Endothelial cell of umbilical vein (primary cell): Measurements from ENCODE around the gene PRPF18. TPM values are rescaled to one million over a fixed set of nuclear protein-coding genes. Genes with fewer than 3 reads are reported as not detected.

Source experiments
- BruUV-seq: library from RNA; stranded (reverse); fragments of 400-500 nt; replicated peaks from 2 replicates; lab custom pipeline; 2021; lab: Mats Ljungman, UMichigan
- CTCF ChIA-PET: fragments of 300-600, 350-600 bp; sonication (Branson Sonifier 250); formaldehyde crosslinking; loops from one replicate; lab custom pipeline; 2021; ENCODE audit warnings: antibody characterized with exemption, inconsistent platforms; lab: Charles Lee
- POLR2A ChIA-PET: fragments of 300-600, 350-600 bp; sonication (Branson Sonifier 250); formaldehyde crosslinking; loops from one replicate; lab custom pipeline; 2021; ENCODE audit warnings: antibody characterized with exemption, inconsistent platforms; lab: Charles Lee
- DNase-seq: peaks from one replicate; pipeline ENCODE4 v3.0.0-alpha.2; 2011; ENCODE audit warnings: low read depth, low spot score
- FAIRE-seq: peaks from 2 replicates; lab custom pipeline; 2011; peaks lifted over from hg19 to GRCh38; lab: Jason Lieb, UNC
- H2AFZ ChIP-seq: 2 replicates; pipeline ENCODE4 v1.6.0; 2012; ENCODE audit warnings: low read depth, low read length, control low read depth, inconsistent platforms
- H3K27ac ChIP-seq: 2 replicates; pipeline ENCODE4 v1.5.1; 2011; ENCODE audit warnings: low read depth, mild to moderate bottlenecking, control low read depth, low read length, moderate library complexity; ENCODE audit not compliant: insufficient read depth
- H3K27me3 ChIP-seq, 2 experiments: 2 replicates each; pipeline versions ENCODE4 v1.6.0 to v1.6.1; 2011; ENCODE audit warnings: low read length in 2 of 2, mixed read lengths in 1 of 2; ENCODE audit not compliant: control insufficient read depth in 2 of 2, insufficient read depth in 2 of 2
- H3K36me3 ChIP-seq, 2 experiments: 2 replicates in 1 of 2; 3 replicates in 1 of 2; pipeline ENCODE4 v1.5.1; 2011; ENCODE audit warnings: low read length in 2 of 2, mild to moderate bottlenecking in 1 of 2, moderate library complexity in 1 of 2; ENCODE audit not compliant: control insufficient read depth in 2 of 2, insufficient read depth in 2 of 2; ENCODE audit errors: extremely low read depth in 1 of 2
- H3K4me1 ChIP-seq: 3 replicates; pipeline ENCODE4 v1.5.1; 2011; ENCODE audit warnings: mild to moderate bottlenecking, low read length; ENCODE audit not compliant: control insufficient read depth, insufficient read depth; ENCODE audit errors: extremely low read depth
- H3K4me2 ChIP-seq: 2 replicates; pipeline ENCODE4 v1.6.1; 2011; ENCODE audit warnings: low read length, control low read depth, mixed read lengths; ENCODE audit not compliant: insufficient read depth
- H3K4me3 ChIP-seq, 3 experiments: fragments of 200-600 bp in 1 of 3; sonication (generic), shearing (Covaris generic) in 1 of 3; replicated peaks in 1 of 3; 2 replicates each; pipeline ENCODE4 v1.5.1; 2011 to 2016; ENCODE audit warnings: control low read depth in 3 of 3, low read length in 3 of 3, mild to moderate bottlenecking in 2 of 3, inconsistent platforms in 1 of 3, low read depth in 1 of 3, moderate library complexity in 1 of 3; ENCODE audit not compliant: insufficient read depth in 1 of 3
- H3K79me2 ChIP-seq: 2 replicates; pipeline ENCODE4 v1.6.0; 2012; ENCODE audit warnings: low read length, inconsistent platforms; ENCODE audit not compliant: control insufficient read depth, insufficient read depth
- H3K9ac ChIP-seq: replicated peaks from 2 replicates; pipeline ENCODE3; 2011; ENCODE audit warnings: low read length, control low read depth; ENCODE audit not compliant: insufficient read depth; ENCODE audit errors: extremely low read depth
- H3K9me1 ChIP-seq: replicated peaks from 3 replicates; pipeline ENCODE4 v1.6.0; 2011; ENCODE audit warnings: mild to moderate bottlenecking, low read length; ENCODE audit not compliant: control insufficient read depth, insufficient read depth; ENCODE audit errors: extremely low read depth
- H3K9me3 ChIP-seq: replicated peaks from 2 replicates; pipeline ENCODE4 v1.5.1; 2012; ENCODE audit warnings: low read length, inconsistent platforms; ENCODE audit not compliant: control insufficient read depth, insufficient read depth
- H4K20me1 ChIP-seq: replicated peaks from 2 replicates; pipeline ENCODE3; 2011; ENCODE audit warnings: mild to moderate bottlenecking, low read length; ENCODE audit not compliant: control insufficient read depth, insufficient read depth; ENCODE audit errors: extremely low read depth
- CTCF ChIP-seq, 2 donors: IDR thresholded peaks; 1 replicate in 1 of 2; 2 replicates in 1 of 2; pipeline ENCODE4 v1.5.1; 2011; ENCODE audit warnings: low read length in 2 of 2, mild to moderate bottlenecking in 2 of 2, moderate library complexity in 2 of 2, control low read depth in 1 of 2, inconsistent platforms in 1 of 2, low read depth in 1 of 2; ENCODE audit not compliant: insufficient read depth in 1 of 2; ENCODE audit errors: extremely low read depth in 1 of 2
- EZH2 ChIP-seq: IDR thresholded peaks from 2 replicates; pipeline ENCODE4 v1.6.1; 2012; ENCODE audit warnings: borderline replicate concordance, low read depth, mild to moderate bottlenecking, moderate library complexity, low read length, inconsistent platforms; ENCODE audit not compliant: severe bottlenecking
- FOS ChIP-seq: IDR thresholded peaks from 2 replicates; pipeline ENCODE4 v1.6.1; 2011; ENCODE audit warnings: mild to moderate bottlenecking, low read length, moderate library complexity, borderline replicate concordance; ENCODE audit not compliant: insufficient read depth
- GATA2 ChIP-seq: IDR thresholded peaks from 2 replicates; pipeline ENCODE4 v1.7.0; 2011; ENCODE audit warnings: low read depth, mild to moderate bottlenecking, moderate library complexity, mixed read lengths, low read length; ENCODE audit not compliant: insufficient read length, insufficient read depth
- JUN ChIP-seq: IDR thresholded peaks from 2 replicates; pipeline ENCODE4 v1.6.1; 2011; ENCODE audit warnings: borderline replicate concordance, low read depth; ENCODE audit not compliant: insufficient read length, insufficient read depth
- MYC ChIP-seq: IDR thresholded peaks from one replicate; pipeline ENCODE4 v1.6.1; 2011; ENCODE audit warnings: mild to moderate bottlenecking, low read depth, low read length
- POLR2A ChIP-seq: IDR thresholded peaks from 2 replicates; pipeline ENCODE4 v1.6.1; 2012; ENCODE audit warnings: low read depth, mild to moderate bottlenecking, control low read depth, low read length
- POLR2AphosphoS5 ChIP-seq: IDR thresholded peaks from 2 replicates; pipeline ENCODE4 v1.6.1; 2012; ENCODE audit warnings: low read depth, mild to moderate bottlenecking, control low read depth, low read length, moderate library complexity; ENCODE audit not compliant: insufficient read depth
- dilution Hi-C: fragments of 300-500 bp; cut with MboI; formaldehyde crosslinking; loops from one replicate; pipeline ENCODE4 v1.15.0; 2019; ENCODE audit warnings: low sequenced_read_pairs; ENCODE audit not compliant: extremely low pct_ligation_motif_present
- intact Hi-C: fragments of 100-400 bp; cut with micrococcal nuclease; formaldehyde crosslinking; loops from one replicate; pipeline ENCODE4 v1.10.0; 2022
- polyA plus RNA-seq, 4 experiments: library from polyadenylated mRNA; depleted of rRNA in 3 of 4; stranded (reverse) in 3 of 4; unstranded in 1 of 4; fragments of >200 nt; gene quantifications; 2 replicates each; pipeline versions ENCODE4 v1.2.1 to v1.2.3, GENCODE V29; 2011 to 2012; ENCODE audit warnings: missing spikeins in 1 of 4
- total RNA-seq: library from RNA; stranded (reverse); gene quantifications from 2 replicates; pipeline ENCODE4 v1.2.3, GENCODE V29; 2021
- TF ChIP-seq, protein P1 (sequence below): IDR thresholded peaks from 2 replicates; pipeline ENCODE4 v1.6.1; 2011; ENCODE audit not compliant: insufficient read depth, insufficient read length

The PRPF18 gene
- total and polyA plus RNA-seq, 2 donors (not counting 3 experiments of a cell fraction or from before 2014, with no cell fraction given) = 7.3 to 21.0 TPM

GRCh38 chr10:13615650-13616300, 29.0 kb downstream of the PRPF18 start:
- Histone ChIP-seq H4K20me1 (no peaks in the 10 kb centered on the region), H3K27ac (no peak overlapping the region), H3K36me3 (peaks cover 6 to 18% of the 10 kb centered on the region in 2 experiments), H3K4me2 (no peak overlapping the region), H3K9me3 (no peaks in the 10 kb centered on the region), H3K4me3 (no peak overlapping the region), H3K9me1 (no peaks in the 10 kb centered on the region), H3K27me3 (no peaks in the 10 kb centered on the region), H3K79me2 (no peaks in the 10 kb centered on the region), H3K4me1 (no peaks in the 10 kb centered on the region), H3K9ac (no peak overlapping the region), H2AFZ (no peak overlapping the region)
- CTCF ChIA-PET = interaction anchor here (0.6 to 1.2 kb wide), 6 partner anchors 24 to 862 kb away, joined by 3 to 4 read pairs (median 3); partner anchors contain the start of gene PRPF18
- DNase-seq (no peak), FAIRE-seq (no peak)
- intact Hi-C loops (loop anchor here (10.0 kb wide), 1 partner anchor 859 kb away; no protein-coding TSS in a partner anchor), dilution Hi-C loops (no loop called here)
- TF ChIP-seq FOS = no peak
- no peak for TF ChIP-seq MYC
- TF ChIP-seq, protein P1, sequence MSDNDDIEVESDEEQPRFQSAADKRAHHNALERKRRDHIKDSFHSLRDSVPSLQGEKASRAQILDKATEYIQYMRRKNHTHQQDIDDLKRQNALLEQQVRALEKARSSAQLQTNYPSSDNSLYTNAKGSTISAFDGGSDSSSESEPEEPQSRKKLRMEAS = no peak
- no peak for TF ChIP-seq JUN
- POLR2A ChIA-PET = no interaction called here
- no TSS peak for BruUV-seq

GRCh38 chr10:13617116-13617515, 30.4 kb downstream of the PRPF18 start:
- ChIA-PET CTCF (interaction anchor here (1.1 kb wide), 1 partner anchor 477 kb away, joined by 3 read pairs; no protein-coding TSS in a partner anchor), POLR2A (interaction anchor here (0.5 kb wide), 1 partner anchor 12 kb away, joined by 5 read pairs; no protein-coding TSS in a partner anchor)
- Histone ChIP-seq H3K9me3 (no peaks in the 10 kb centered on the region), H3K9me1 (no peaks in the 10 kb centered on the region), H3K27ac (no peak overlapping the region), H3K9ac (no peak overlapping the region), H3K4me3 (no peak overlapping the region), H3K36me3 (peaks cover 10 to 14% of the 10 kb centered on the region in 2 experiments), H3K27me3 (no peaks in the 10 kb centered on the region), H3K4me2 (no peak overlapping the region), H4K20me1 (no peaks in the 10 kb centered on the region), H3K4me1 (no peaks in the 10 kb centered on the region), H3K79me2 (no peaks in the 10 kb centered on the region), H2AFZ (no peak overlapping the region)
- TF ChIP-seq MYC (no peak), CTCF (IDR thresholded peaks at IDR 0.05; ENCODE audit: extremely low read depth in 1 of 2, insufficient read depth in 1 of 2, low read depth in 1 of 2, low read length in 2 of 2) (no peak), POLR2AphosphoS5 (no peak), JUN (no peak), GATA2 (no peak), POLR2A (no peak), EZH2 (no peak)
- TF ChIP-seq, protein P1 = no peak
- DNase-seq (no peak), FAIRE-seq (no peak)
- no TSS peak for BruUV-seq
- intact Hi-C loops = loop anchor here (10.0 kb wide), 1 partner anchor 858 kb away; no protein-coding TSS in a partner anchor
- dilution Hi-C loops = no loop called here
